Mesenchymal stem cell (in vitro differentiated cells and primary cell): ENCODE measurements around the gene SUGT1.
"Not testable (repeated sequence)": the region's sequence is repeated elsewhere in the genome, so short reads cannot be mapped to it uniquely, and the experiment has no call there.

ENCODE experiments used
- DNase-seq: peaks from one replicate; pipeline ENCODE4 v3.0.0-alpha.2; 2013
- H2AFZ ChIP-seq: one replicate; pipeline ENCODE4 v1.6.1; 2013; ENCODE audit warnings: low read depth, mild to moderate bottlenecking, control low read depth, inconsistent platforms, low read length, moderate library complexity
- H2AK5ac ChIP-seq: 2 replicates; pipeline ENCODE4 v1.6.1; 2013; ENCODE audit warnings: low read length, moderate library complexity, mild to moderate bottlenecking, inconsistent platforms; ENCODE audit not compliant: severe bottlenecking
- H2BK120ac ChIP-seq: one replicate; pipeline ENCODE4 v1.6.1; 2013; ENCODE audit warnings: low read depth, mild to moderate bottlenecking, inconsistent platforms, low read length, moderate library complexity
- H2BK12ac ChIP-seq, 2 experiments: one replicate each; pipeline ENCODE4 v1.6.1; 2013; ENCODE audit warnings: inconsistent platforms in 2 of 2, low read length in 2 of 2, mild to moderate bottlenecking in 2 of 2, moderate library complexity in 2 of 2, control low read depth in 1 of 2
- H2BK15ac ChIP-seq: one replicate; pipeline ENCODE4 v1.6.1; 2013; ENCODE audit warnings: mild to moderate bottlenecking, low read depth, inconsistent platforms; ENCODE audit not compliant: poor library complexity, severe bottlenecking
- H2BK5ac ChIP-seq: 2 replicates; pipeline ENCODE4 v1.6.1; 2013; ENCODE audit warnings: low read depth, mild to moderate bottlenecking, low read length, control low read depth, inconsistent platforms; ENCODE audit not compliant: poor library complexity, severe bottlenecking
- H3K14ac ChIP-seq, 2 experiments: one replicate each; pipeline ENCODE4 v1.6.1; 2013; ENCODE audit warnings: inconsistent platforms in 2 of 2, low read length in 2 of 2, control low read depth in 1 of 2, mild to moderate bottlenecking in 1 of 2, moderate library complexity in 1 of 2
- H3K18ac ChIP-seq, 2 experiments: one replicate each; pipeline ENCODE4 v1.6.1; 2013; ENCODE audit warnings: inconsistent platforms in 2 of 2, low read length in 2 of 2, control low read depth in 1 of 2, low read depth in 1 of 2, mild to moderate bottlenecking in 1 of 2
- H3K23ac ChIP-seq, 2 experiments: one replicate each; pipeline ENCODE4 v1.6.1; 2013; ENCODE audit warnings: inconsistent platforms in 2 of 2, low read length in 2 of 2, mild to moderate bottlenecking in 2 of 2, moderate library complexity in 2 of 2, control low read depth in 1 of 2
- H3K27ac ChIP-seq: 2 replicates; pipeline ENCODE4 v1.5.1; 2013; ENCODE audit warnings: mild to moderate bottlenecking, moderate library complexity, low read length, control low read depth, inconsistent platforms; ENCODE audit not compliant: poor library complexity, severe bottlenecking
- H3K27me3 ChIP-seq, 2 experiments: 2 replicates each; pipeline versions ENCODE4 v1.6.1 to v1.7.0; 2013; ENCODE audit warnings: low read length in 2 of 2, mild to moderate bottlenecking in 2 of 2, moderate library complexity in 2 of 2, control low read depth in 1 of 2, inconsistent platforms in 1 of 2; ENCODE audit not compliant: control insufficient read depth in 1 of 2, insufficient read depth in 1 of 2
- H3K36me3 ChIP-seq, 2 experiments: 2 replicates each; pipeline versions ENCODE4 v1.6.1 to v1.7.0; 2013; ENCODE audit warnings: low read length in 2 of 2, control low read depth in 1 of 2, inconsistent platforms in 1 of 2, low read depth in 1 of 2, mild to moderate bottlenecking in 1 of 2; ENCODE audit not compliant: insufficient read depth in 2 of 2, control insufficient read depth in 1 of 2
- H3K4ac ChIP-seq, 2 experiments: one replicate each; pipeline ENCODE4 v1.6.1; 2013; ENCODE audit warnings: inconsistent platforms in 2 of 2, low read length in 2 of 2, mild to moderate bottlenecking in 2 of 2, moderate library complexity in 2 of 2, control low read depth in 1 of 2, low read depth in 1 of 2
- H3K4me1 ChIP-seq: 2 replicates; pipeline ENCODE4 v1.6.1; 2013; ENCODE audit warnings: low read depth, low read length, control low read depth; ENCODE audit not compliant: control insufficient read depth, insufficient read depth
- H3K4me2 ChIP-seq: 2 replicates; pipeline ENCODE4 v1.6.1; 2013; ENCODE audit warnings: low read length, mild to moderate bottlenecking, inconsistent platforms; ENCODE audit not compliant: poor library complexity, severe bottlenecking
- H3K4me3 ChIP-seq, 2 experiments: 2 replicates each; pipeline versions ENCODE4 v1.5.1 to v1.7.0; 2013; ENCODE audit warnings: low read length in 2 of 2, mild to moderate bottlenecking in 2 of 2, control low read depth in 1 of 2, low read depth in 1 of 2; ENCODE audit not compliant: insufficient read depth in 1 of 2
- H3K79me1 ChIP-seq: replicated peaks from 2 replicates; pipeline ENCODE4 v1.6.1; 2013; ENCODE audit warnings: mild to moderate bottlenecking, control low read depth, low read length, inconsistent platforms; ENCODE audit not compliant: poor library complexity, severe bottlenecking
- H3K9ac ChIP-seq: 2 replicates; pipeline ENCODE4 v1.7.0; 2013; ENCODE audit warnings: mild to moderate bottlenecking, low read length, moderate library complexity
- H3K9me3 ChIP-seq: 2 replicates; pipeline ENCODE4 v1.7.0; 2013; ENCODE audit warnings: mild to moderate bottlenecking, low read length; ENCODE audit not compliant: control insufficient read depth
- H4K8ac ChIP-seq: one replicate; pipeline ENCODE4 v1.6.1; 2013; ENCODE audit warnings: inconsistent platforms, mild to moderate bottlenecking, low read length, moderate library complexity
- H4K91ac ChIP-seq: one replicate; pipeline ENCODE4 v1.6.1; 2013; ENCODE audit warnings: mild to moderate bottlenecking, low read length, inconsistent platforms
- WGBS: methylation state at CpG from one replicate; pipeline ENCODE4 v1.1.7; 2013; ENCODE audit warnings: mixed read lengths; 5-methylcytosine and 5-hydroxymethylcytosine counted together

Gene SUGT1

DNA sequence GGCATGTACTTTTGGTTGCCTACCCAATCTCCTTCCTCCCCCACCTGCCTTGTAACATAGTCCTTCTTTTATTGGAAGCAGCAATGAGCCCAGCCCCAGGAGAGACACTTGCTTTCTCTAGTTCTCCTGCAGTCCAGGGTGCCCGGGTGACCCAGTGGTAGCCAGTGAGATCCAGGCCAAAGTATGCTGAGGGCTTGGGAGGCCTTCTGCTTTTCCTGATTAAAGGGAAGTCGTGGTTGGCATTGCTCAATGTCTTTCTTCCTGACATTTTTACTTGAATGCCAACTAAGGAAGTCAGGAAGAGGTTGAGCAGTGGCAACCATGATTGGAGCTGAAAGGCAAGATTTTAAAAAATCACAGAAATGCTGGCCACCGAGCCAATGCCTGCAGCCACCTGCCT, 61.3 kb downstream of the SUGT1 start:
- Histone ChIP-seq H3K4me3 (no peak overlapping the region), H2BK15ac (no peak overlapping the region), H4K91ac (no peak overlapping the region), H3K27ac (no peak overlapping the region), H3K14ac (no peak overlapping the region), H3K27me3 (no peaks in the 10 kb centered on the region), H3K18ac (no peak overlapping the region), H3K9ac (no peak overlapping the region), H3K36me3 (no peaks in the 10 kb centered on the region), H3K4me2 (no peak overlapping the region), H2BK120ac (no peak overlapping the region), H3K79me1 (no peaks in the 10 kb centered on the region), H3K4ac (no peak overlapping the region), H2AK5ac (no peak overlapping the region), H2BK12ac (no peak overlapping the region), H4K8ac (no peak overlapping the region), H2BK5ac (no peak overlapping the region), H3K4me1 (no peaks in the 10 kb centered on the region), H3K9me3 (no peaks in the 10 kb centered on the region), H3K23ac (no peak overlapping the region), H2AFZ (no peak overlapping the region)
- no peak for DNase-seq
- WGBS = 58% methylated on average over 2 of the region's 3 CpGs

DNA sequence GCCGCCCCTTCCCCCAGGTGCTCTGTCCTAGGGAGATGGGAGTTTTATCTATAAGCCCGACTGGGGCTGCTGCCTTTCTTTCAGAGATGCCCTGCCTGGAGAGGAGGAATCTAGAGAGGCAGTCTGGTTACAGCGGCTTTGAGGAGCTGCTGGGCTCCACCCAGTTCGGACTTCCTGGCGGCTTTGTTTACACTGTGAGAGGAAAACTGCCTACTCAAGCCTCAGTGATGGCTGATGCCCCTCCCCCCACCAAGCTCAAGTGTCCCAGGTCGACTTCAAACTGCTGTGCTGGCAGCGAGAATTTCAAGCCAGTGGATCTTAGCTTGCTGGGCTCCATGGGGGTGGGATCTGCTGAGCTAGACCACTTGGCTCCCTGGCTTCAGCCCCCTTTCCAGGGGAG, 68.3 kb downstream of the SUGT1 start:
- not testable (repeated sequence) for H3K27ac ChIP-seq, H3K14ac ChIP-seq, H2AK5ac ChIP-seq, H3K9me3 ChIP-seq, H2BK12ac ChIP-seq, H4K91ac ChIP-seq, H2BK5ac ChIP-seq, H3K23ac ChIP-seq, H3K9ac ChIP-seq, H3K4ac ChIP-seq, H3K4me1 ChIP-seq, H4K8ac ChIP-seq, H3K79me1 ChIP-seq, H2AFZ ChIP-seq, H3K36me3 ChIP-seq, H3K27me3 ChIP-seq, H3K4me3 ChIP-seq, H3K4me2 ChIP-seq, H3K18ac ChIP-seq, H2BK120ac ChIP-seq, H2BK15ac ChIP-seq, DNase-seq
- WGBS = 67% methylated on average over 5 of the region's 7 CpGs

GRCh38 chr13:52721356-52721755, 68.7 kb downstream of the SUGT1 start:
- H2AFZ ChIP-seq, H3K27ac ChIP-seq, H3K4me3 ChIP-seq, H3K4me1 ChIP-seq, H3K4me2 ChIP-seq, H4K8ac ChIP-seq, H3K79me1 ChIP-seq, H3K27me3 ChIP-seq, H3K9ac ChIP-seq, H3K23ac ChIP-seq, H3K14ac ChIP-seq, H3K4ac ChIP-seq, H4K91ac ChIP-seq, H2BK15ac ChIP-seq, H3K9me3 ChIP-seq, H2BK5ac ChIP-seq, H3K36me3 ChIP-seq, H2AK5ac ChIP-seq, H2BK120ac ChIP-seq, H3K18ac ChIP-seq, H2BK12ac ChIP-seq, DNase-seq: not testable (repeated sequence)
- 97% methylated on average over 1 of the region's 2 CpGs for WGBS

DNA sequence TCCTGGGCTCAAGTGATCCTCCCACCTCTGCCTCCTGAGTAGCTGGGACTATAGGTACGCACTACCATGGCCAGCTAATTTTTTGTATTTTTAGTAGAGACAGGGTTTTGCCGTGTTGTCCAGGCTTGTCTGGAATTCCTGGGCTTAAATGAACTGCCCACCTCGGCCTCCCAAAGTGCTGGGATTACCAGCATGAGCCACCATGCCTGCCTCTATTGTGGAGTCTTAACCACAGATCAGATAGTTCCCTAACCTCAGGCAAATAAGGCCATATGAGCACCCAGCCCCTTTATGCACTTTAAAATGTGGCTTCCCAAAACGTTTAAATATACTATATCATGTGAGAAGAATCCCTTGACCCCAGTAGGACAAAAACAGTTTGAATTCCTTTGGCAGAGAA, 70.5 kb downstream of the SUGT1 start:
- Histone ChIP-seq H2BK5ac (no peak overlapping the region), H3K9me3 (no peaks in the 10 kb centered on the region), H3K36me3 (no peaks in the 10 kb centered on the region), H3K4me3 (no peak overlapping the region), H2BK120ac (no peak overlapping the region), H4K91ac (no peak overlapping the region), H4K8ac (no peak overlapping the region), H2BK15ac (no peak overlapping the region), H3K23ac (no peak overlapping the region), H3K4me2 (no peak overlapping the region), H3K4ac (no peak overlapping the region), H2AK5ac (no peak overlapping the region), H3K18ac (no peak overlapping the region), H3K9ac (no peak overlapping the region), H3K4me1 (no peaks in the 10 kb centered on the region), H2AFZ (no peak overlapping the region), H3K14ac (no peak overlapping the region), H2BK12ac (no peak overlapping the region), H3K27ac (no peak overlapping the region), H3K79me1 (no peaks in the 10 kb centered on the region), H3K27me3 (no peaks in the 10 kb centered on the region)
- 77% methylated on average over 4 of the region's 4 CpGs for WGBS
- DNase-seq = no peak
